GM19099 (cell line): ENCODE measurements around the gene PLCH1.

Source experiments
- POLR2A ChIP-seq: IDR thresholded peaks from 3 replicates; pipeline ENCODE4 v1.6.1; 2011; ENCODE audit warnings: low read depth; ENCODE audit not compliant: insufficient read length; ENCODE audit errors: extremely low read depth

Gene PLCH1

DNA sequence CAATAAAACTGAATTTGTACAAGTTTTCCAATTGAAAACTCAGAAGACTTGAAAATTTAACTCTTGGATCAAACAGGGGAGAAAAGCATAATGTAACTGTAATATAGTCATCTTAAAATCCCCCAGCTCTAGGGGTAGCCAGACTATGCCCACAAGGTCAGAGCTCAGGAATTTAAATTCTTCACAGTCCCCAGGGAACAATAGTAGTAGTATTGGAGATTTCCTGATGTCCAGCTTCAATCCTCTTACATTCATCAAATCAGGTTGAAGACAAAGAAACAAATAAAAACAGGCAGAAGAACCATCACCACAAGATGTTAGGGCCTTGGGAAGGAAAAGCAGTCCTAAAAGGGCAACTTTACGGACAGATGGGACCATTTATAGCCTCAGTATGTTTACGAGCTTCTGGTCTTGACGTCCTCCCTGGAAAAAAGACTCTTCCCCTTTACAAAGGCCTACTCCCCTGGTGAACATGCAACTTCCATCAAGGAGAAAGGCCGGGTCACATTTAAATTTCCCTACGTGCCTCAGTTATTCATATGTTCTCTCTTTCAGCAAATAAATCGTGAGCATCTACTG, 96.8 kb downstream of the PLCH1 start:
- no peak for TF ChIP-seq POLR2A

- TF ChIP-seq POLR2A = no peak
Measured at GRCh38 chr3:155647206-155647605, 97.7 kb downstream of the PLCH1 start.

GRCh38 chr3:155646669-155647068, 98.2 kb downstream of the PLCH1 start:
- TF ChIP-seq POLR2A = no peak

GRCh38 chr3:155646128-155646527, 98.7 kb downstream of the PLCH1 start:
- TF ChIP-seq POLR2A = no peak

DNA sequence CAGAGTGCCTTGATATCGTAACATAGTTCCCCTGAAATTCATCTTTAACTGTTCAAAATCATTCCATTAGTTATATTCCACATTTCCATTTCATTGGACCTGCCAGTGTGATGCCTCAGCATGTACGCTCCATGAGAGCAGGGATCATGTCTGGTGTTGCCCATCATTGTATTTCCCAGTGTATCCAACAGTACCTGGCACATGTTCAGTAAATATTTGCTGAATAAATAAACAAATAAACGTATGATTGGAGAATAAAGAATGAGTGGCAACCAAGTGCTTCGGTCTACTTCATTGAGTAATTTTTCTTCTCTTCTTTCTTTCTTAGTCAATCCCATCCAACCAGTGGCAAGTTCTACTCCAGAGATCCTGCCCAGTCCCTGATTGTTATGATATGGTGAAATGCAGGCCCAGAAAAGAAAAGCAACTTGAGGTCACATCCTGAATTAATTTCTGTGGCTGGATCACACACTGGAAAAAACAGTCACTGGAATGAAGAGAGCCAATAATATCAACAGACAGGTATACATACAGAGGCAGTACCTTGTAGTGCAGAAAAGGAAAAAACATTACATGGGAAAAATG, 101.2 kb downstream of the PLCH1 start:
- TF ChIP-seq POLR2A = no peak

DNA sequence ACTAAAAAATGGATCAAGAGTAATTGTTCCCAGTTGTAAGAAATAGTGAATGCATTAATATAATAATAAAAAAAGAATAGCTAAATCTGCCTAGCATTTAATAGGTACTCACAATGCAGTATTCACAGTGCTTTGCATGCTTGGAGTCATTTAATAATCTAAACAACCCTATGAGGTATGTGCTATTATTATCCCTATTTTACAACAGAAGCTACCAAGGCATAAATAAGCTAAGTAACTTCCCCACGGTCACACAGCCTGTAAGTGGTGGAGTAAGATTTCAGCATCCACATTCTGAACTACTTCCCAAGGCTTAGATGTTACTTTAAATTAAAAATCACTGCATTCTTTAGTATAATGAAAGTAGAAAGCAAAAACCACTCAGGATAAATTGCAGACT, 102.9 kb downstream of the PLCH1 start:
- no peak for TF ChIP-seq POLR2A

DNA sequence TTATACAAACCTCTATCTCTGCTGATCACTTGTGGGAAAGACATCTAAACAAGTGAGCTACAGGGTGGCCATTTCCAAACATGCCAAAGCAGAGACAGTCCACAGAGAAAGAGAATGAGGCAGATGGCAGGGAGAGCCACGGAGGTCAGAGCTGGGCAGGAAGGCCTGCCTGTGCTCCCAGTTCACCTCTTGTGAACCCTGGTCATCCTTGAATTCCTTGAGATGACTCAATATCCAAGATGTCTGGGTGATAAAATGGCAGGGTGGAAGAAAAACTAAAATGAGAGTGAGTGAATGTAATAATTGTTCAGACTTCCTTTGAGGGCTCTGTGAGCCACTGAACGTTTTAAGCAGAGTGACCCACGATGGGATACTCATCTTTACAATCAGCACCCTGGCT, 104.8 kb downstream of the PLCH1 start:
- TF ChIP-seq POLR2A = no peak

GRCh38 chr3:155639462-155640055, 105.3 kb downstream of the PLCH1 start:
- TF ChIP-seq POLR2A = no peak

DNA sequence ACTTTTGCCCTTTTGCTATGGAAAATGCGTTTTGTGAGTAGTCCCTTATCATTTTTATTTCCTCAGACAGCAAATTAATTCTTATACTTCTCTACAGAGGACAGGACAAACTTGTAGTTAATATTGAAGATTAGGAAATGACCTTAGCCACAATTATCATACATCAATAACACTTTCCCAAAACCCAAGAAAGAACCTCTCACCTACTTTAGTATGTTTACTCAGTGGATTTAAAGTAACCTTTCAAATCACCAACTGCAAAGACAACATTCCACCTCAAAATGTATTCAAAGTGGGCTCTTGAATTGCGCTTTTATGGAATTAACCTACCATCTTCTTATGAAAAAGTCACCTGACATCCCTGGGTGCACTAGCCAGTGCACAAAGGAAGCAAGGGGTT, 107.3 kb downstream of the PLCH1 start:
- TF ChIP-seq POLR2A = no peak

DNA sequence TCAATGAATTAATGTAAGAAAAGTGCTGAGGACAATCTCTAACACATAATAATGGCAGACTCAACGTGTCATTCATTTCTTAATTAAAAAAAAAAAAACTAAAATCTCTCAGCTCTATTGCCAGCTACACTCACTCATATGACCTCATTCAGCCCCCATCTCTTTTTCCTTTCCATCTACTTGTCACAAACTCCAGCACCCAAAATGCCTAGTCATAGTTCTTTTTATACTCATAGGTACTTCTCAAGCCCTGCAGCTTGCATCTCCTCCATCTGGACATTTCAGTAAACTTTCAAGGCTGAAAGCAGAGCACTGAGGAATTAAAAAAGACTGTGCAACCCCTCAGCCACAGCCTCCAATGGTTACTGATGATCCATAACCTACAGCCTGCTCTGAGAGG, 109.8 kb downstream of the PLCH1 start:
- TF ChIP-seq POLR2A = no peak

GRCh38 chr3:155634121-155634719, 110.7 kb downstream of the PLCH1 start:
- TF ChIP-seq POLR2A = no peak

DNA sequence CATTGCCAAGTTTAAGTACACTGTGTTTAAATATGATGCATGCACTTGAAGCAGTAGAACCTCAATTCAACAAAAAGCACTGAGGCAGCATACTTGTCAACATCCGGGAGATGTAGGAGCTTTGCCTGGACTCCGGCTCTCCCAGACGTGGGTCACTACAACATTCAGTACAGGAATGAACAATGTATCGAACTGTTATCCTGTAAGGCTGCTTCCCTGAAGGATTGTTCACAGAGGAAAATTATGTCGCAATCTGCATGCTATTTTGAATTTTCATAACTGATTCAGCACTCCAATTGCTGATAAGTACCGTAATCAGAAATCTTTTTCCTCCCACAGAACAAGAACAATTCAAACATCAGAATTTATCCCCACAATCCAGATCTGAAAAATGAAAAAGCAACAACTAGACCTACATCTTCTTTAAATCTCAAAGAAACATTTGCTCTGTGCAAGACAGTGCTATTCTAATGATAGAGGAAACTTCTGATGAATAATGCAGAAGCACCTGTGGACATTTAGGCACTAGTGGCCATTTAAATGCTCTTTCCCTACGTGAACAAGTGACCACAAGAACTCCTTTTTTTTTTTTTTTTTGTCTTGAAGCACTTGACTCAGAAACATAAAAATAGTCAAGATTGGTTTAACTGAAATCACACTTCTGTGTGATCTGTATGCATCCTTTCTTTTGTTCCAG, 113.4 kb downstream of the PLCH1 start:
- no peak for TF ChIP-seq POLR2A

GRCh38 chr3:155629556-155629955, 115.3 kb downstream of the PLCH1 start:
- no peak for TF ChIP-seq POLR2A

- TF ChIP-seq POLR2A = no peak
Measured at GRCh38 chr3:155629056-155629455, 115.8 kb downstream of the PLCH1 start.

- no peak for TF ChIP-seq POLR2A
Measured at GRCh38 chr3:155619118-155619915, 125.6 kb downstream of the PLCH1 start.
